GM10266 (cell line): ENCODE measurements around the gene IL20RA.

ENCODE experiments used
- DNase-seq: peaks from one replicate; pipeline ENCODE4 v3.0.0; 2012; ENCODE audit errors: extremely low spot score
- CTCF ChIP-seq: IDR thresholded peaks from 2 replicates; pipeline ENCODE4 v1.5.1; 2012; ENCODE audit warnings: mild to moderate bottlenecking, low read depth; ENCODE audit not compliant: control insufficient read depth, insufficient read depth; ENCODE audit errors: missing control alignments

IL20RA gene

DNA sequence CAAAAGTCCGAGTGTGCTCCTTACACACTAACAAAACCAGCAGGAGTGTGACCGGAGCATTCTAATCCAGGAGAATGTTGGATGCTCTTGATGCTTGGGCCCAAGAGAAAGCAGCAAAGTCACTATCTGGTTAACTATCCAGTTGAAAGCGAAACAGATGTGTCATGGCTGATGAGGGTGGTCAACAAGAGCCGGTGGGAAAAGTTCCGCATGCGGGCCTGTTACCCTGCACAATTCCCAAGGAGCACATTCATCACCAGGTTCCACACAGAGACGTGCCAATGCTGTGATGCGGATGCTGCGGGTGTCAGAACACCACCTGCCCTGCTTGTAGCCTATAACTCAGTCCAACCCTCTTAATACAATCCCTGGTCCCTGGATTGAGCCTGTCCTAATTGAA is 38.7 kb downstream of the IL20RA start:
- no peak for DNase-seq
- no peak for TF ChIP-seq CTCF

- no peak for TF ChIP-seq CTCF
- no peak for DNase-seq
These were observed 39.7 kb downstream of the IL20RA start for GRCh38 chr6:137005073-137005472.

- no peak for TF ChIP-seq CTCF
- no peak for DNase-seq
These were observed 42.3 kb downstream of the IL20RA start for GRCh38 chr6:137002505-137002904.

DNA sequence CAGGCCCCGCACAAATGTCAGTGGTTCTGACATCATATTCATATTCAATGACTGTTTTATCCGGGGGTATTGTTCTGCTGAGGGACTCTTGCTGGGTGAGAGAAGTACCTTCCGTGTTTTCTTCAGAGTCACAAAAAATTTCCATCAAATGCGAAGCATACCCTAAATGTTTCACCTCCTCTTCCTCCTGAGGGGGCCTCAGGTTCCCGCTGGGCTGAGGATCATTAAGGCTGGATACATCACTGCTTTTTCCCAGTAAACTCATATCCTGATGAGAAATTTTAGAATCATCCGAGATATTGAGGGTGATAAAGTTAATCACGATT is 42.8 kb downstream of the IL20RA start:
- no peak for TF ChIP-seq CTCF
- no peak for DNase-seq

- no peak for DNase-seq
These were observed 43.3 kb downstream of the IL20RA start for GRCh38 chr6:137001299-137001976.

DNA sequence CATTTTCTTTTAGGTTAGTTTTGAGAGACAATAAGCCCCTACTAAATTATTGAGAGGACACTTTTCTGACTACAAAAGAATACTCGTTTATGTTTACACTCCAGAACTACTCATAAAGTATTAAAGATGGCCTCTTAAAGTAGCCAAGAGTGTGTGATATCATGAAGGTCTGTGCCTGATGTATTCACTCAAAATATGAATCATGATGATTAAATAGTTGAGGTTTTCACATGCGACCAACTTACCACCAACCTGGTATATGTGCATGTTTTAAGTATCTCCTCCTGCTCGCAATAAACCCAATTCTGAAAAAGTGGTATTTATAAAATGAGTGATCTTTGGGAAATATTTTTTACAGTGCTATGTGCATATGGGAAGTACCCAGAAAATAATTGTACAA is 43.9 kb downstream of the IL20RA start:
- no peak for DNase-seq
- TF ChIP-seq CTCF = no peak

More at GRCh38 chr6:137001299-137001976, 43.3 kb downstream of the IL20RA start:
- TF ChIP-seq CTCF = no peak

GRCh38 chr6:136995521-136995920 is 49.2 kb downstream of the IL20RA start:
- TF ChIP-seq CTCF = no peak
- DNase-seq = no peak
